ENCODE measurements around the gene PSME4. TPM values are rescaled to one million over a fixed set of nuclear protein-coding genes. Genes with fewer than 3 reads are reported as not detected.

PSME4 gene
- total and polyA plus RNA-seq, 10 of the 15 experiments (the other 5 are each of a cell fraction or from before 2014, with no cell fraction given) = 11.1 to 56.2 (median 32.1) TPM

DNA sequence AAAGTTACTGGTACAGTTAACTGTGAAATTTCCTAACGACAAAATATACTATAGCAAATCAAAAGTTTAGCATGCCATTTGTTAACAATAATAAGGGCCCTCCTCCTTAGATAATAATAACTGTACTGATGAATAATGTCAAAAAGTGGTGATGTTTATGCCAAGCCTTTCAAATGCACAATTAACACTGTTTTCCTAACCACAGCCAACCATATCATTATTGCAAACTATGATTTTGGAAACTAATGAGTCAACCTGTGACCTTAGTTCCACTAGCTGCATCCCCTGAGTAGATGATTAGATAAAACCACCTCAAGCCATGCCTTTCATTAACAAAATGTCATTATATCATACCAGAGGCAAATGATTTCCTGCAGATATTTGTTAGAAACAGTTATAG lies 85.9 kb downstream of the PSME4 start (continued):
- TF ChIP-seq E2F4 (IDR thresholded peaks at IDR 0.05; ENCODE audit: low read depth, low read length) (no peak), IRF4 (IDR thresholded peaks at IDR 0.05; ENCODE audit: low read depth, low read length) (no peak), EED (IDR thresholded peaks at IDR 0.05; ENCODE audit: low read depth) (no peak), HDAC2 (IDR thresholded peaks at IDR 0.05) (no peak)

DNA sequence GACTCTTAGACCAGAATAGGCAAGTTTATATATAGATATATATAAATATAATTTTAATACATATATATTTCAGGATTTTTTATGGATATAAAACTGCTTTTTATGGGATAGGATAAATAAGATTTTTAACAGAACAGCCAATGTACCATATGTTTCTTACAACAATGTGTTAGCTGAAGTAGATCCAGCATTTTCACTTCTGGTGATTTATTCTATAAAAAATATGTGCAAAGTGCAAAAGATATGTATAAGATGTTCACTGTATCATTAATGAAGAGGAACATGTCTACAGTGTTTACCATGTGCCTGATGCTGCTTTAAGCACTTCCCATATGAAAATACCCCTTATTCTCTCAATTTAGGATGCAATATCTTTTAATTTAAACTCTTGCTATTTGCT lies 88.8 kb downstream of the PSME4 start:
- Histone ChIP-seq H4K20me1 (ENCODE audit: control insufficient read depth, insufficient read depth) (no peaks in the 10 kb centered on the region), H3K79me2 (ENCODE audit: control insufficient read depth, insufficient read depth, low read length) (no peaks in the 10 kb centered on the region), H3K36me3 (ENCODE audit: control insufficient read depth in 2 of 2, insufficient read depth in 2 of 2, low read length in 1 of 2) (peaks cover 0 to 23% of the 10 kb centered on the region in 2 experiments; a peak in 2 of 4 replicates), H3K27me3 (replicated peaks in 1 of 2; ENCODE audit: control insufficient read depth in 2 of 2, insufficient read depth in 2 of 2, low read length in 1 of 2) (no peaks in the 10 kb centered on the region), H3K9me3 (replicated peaks; ENCODE audit: control insufficient read depth, insufficient read depth, low read length) (no peaks in the 10 kb centered on the region), H3K9ac (ENCODE audit: control insufficient read depth, insufficient read depth, low read length) (no peak overlapping the region), H3K27ac (ENCODE audit: control insufficient read depth, insufficient read depth) (no peak overlapping the region), H3K4me2 (ENCODE audit: control insufficient read depth, insufficient read depth) (no peak overlapping the region), H2AFZ (ENCODE audit: control insufficient read depth, low read depth, low read length) (no peak overlapping the region), H3K4me3 (no peak overlapping the region), H3K4me1 (ENCODE audit: control insufficient read depth, insufficient read depth, low read length) (no peaks in the 10 kb centered on the region)
- ChIA-PET RAD21 (ENCODE audit: unreplicated experiment) (no interaction called here), POLR2A (interaction anchor here (0.6 kb wide), 1 partner anchor 635 kb away, joined by 3 read pairs; no protein-coding TSS in a partner anchor), CTCF (no interaction called here), SMC1A (ENCODE audit: uncharacterized antibody, unreplicated experiment) (no interaction called here)
- ATAC-seq (no peak), DNase-seq (ENCODE audit: low read depth, low spot score) (no peak), FAIRE-seq (no peak)
- in situ Hi-C loops (cut with MboI) (no loop called here), intact Hi-C loops (cut with micrococcal nuclease; ENCODE audit: unreplicated experiment) (loop anchor here (5.0 kb wide), 1 partner anchor 520 kb away; no protein-coding TSS in a partner anchor)
- no TSS peak for BruUV-seq (replicated peaks)
- TF ChIP-seq ELK1 (IDR thresholded peaks at IDR 0.05; ENCODE audit: low read depth, low read length) = no peak
- no peak for TF ChIP-seq MLLT1 (IDR thresholded peaks at IDR 0.05)
- TF ChIP-seq IKZF2 (IDR thresholded peaks at IDR 0.05) = no peak
- no peak for TF ChIP-seq TARDBP (IDR thresholded peaks at IDR 0.05; ENCODE audit: borderline replicate concordance)
- TF ChIP-seq ZBTB40 (IDR thresholded peaks at IDR 0.05; ENCODE audit: borderline replicate concordance) = no peak
- no peak for TF ChIP-seq E2F8 (IDR thresholded peaks at IDR 0.05; ENCODE audit: low read depth, partially characterized antibody)
- no peak for TF ChIP-seq JUNB (IDR thresholded peaks at IDR 0.05)
- no peak for TF ChIP-seq NR2F1 (conservative IDR thresholded peaks at IDR 0.05)

Measured in GM12878 (cell line).